Effector memory CD4-positive, alpha-beta T cell (primary cell): ENCODE results near the gene ELK4.

Source experiments
- DNase-seq, 3 donors: peaks; one replicate each; pipeline ENCODE4 v3.0.0-alpha.2; 2020
- H3K27ac ChIP-seq: 2 replicates; pipeline ENCODE4 v1.7.0; 2013; ENCODE audit warnings: mild to moderate bottlenecking, low read length, moderate library complexity; ENCODE audit not compliant: insufficient read depth, poor library complexity, severe bottlenecking
- H3K27me3 ChIP-seq: replicated peaks from 2 replicates; pipeline ENCODE4 v1.7.0; 2013; ENCODE audit warnings: mild to moderate bottlenecking, low read length; ENCODE audit not compliant: insufficient read depth, control insufficient read depth, poor library complexity, severe bottlenecking
- H3K36me3 ChIP-seq: 2 replicates; pipeline ENCODE4 v1.7.0; 2013; ENCODE audit warnings: mild to moderate bottlenecking, low read length, moderate library complexity; ENCODE audit not compliant: control insufficient read depth, insufficient read depth
- H3K4me1 ChIP-seq: 2 replicates; pipeline ENCODE4 v1.7.0; 2013; ENCODE audit warnings: low read length, mild to moderate bottlenecking; ENCODE audit not compliant: control insufficient read depth, insufficient read depth, poor library complexity, severe bottlenecking
- H3K4me3 ChIP-seq: 2 replicates; pipeline ENCODE4 v1.7.0; 2013; ENCODE audit warnings: low read length, low read depth, mild to moderate bottlenecking; ENCODE audit not compliant: insufficient read depth, poor library complexity, severe bottlenecking
- H3K9me3 ChIP-seq: 2 replicates; pipeline ENCODE4 v1.7.0; 2013; ENCODE audit warnings: mild to moderate bottlenecking, low read length, moderate library complexity; ENCODE audit not compliant: control insufficient read depth

Gene ELK4

DNA sequence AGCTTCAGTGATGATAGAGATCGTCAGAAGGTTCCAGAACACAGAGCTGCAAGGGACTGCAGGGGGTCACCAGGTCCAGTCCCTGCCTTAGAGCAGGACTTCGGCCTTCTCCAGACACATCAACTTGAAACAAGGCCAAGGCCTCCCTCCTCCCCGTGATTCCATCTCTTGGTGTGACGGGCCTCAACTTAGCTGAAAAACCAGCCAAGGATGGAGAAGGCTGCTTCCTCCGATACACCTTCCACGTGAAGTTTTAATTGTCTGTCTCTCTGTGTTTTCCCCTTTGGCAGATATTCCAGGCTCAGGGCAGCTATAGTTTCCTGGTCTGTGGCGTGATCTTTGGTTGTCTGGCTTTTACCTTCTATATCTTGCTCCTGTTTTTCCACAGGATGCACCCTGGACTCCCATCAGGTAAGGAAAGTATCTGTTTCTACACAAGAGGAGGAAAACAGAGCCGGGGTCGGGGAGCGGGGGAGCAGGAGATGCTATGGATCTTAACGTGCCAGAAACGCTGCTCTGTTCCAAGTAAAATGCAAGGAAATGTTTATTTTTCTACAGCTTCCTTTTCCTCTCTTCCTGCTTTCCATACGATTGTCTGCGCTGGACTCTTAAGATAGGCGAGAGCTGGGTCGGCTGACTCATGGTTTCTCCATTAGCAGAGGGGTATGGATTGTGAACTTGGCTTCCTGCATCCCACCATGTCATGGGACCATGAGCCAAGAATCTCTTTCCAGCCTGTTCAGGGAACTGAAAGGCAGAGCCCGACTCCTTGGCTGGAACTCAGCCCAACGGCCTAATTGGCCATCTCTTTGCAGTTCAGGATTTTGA is 32.8 kb downstream of the ELK4 start:
- H3K4me3 ChIP-seq, result no peak overlapping the region
- no peaks in the 10 kb centered on the region for H3K4me1 ChIP-seq
- H3K9me3 ChIP-seq, result no peaks in the 10 kb centered on the region
- H3K36me3 ChIP-seq, result peaks cover 16% of the 10 kb centered on the region
- no peak overlapping the region for H3K27ac ChIP-seq
- no peak for DNase-seq
- H3K27me3 ChIP-seq, result no peaks in the 10 kb centered on the region

GRCh38 chr1:205597691-205598314 is 34.0 kb downstream of the ELK4 start:
- H3K27me3 ChIP-seq, result no peaks in the 10 kb centered on the region
- H3K9me3 ChIP-seq, result no peaks in the 10 kb centered on the region
- H3K4me1 ChIP-seq, result no peaks in the 10 kb centered on the region
- H3K4me3 ChIP-seq, result no peak overlapping the region
- H3K36me3 ChIP-seq, result peaks cover 16% of the 10 kb centered on the region
- DNase-seq, result no peak
- no peak overlapping the region for H3K27ac ChIP-seq

- Histone ChIP-seq H3K4me1 (peaks cover 4% of the 10 kb centered on the region), H3K27me3 (no peaks in the 10 kb centered on the region), H3K9me3 (no peaks in the 10 kb centered on the region), H3K27ac (no peak overlapping the region), H3K4me3 (no peak overlapping the region), H3K36me3 (peaks cover 16% of the 10 kb centered on the region)
- no peak for DNase-seq
These were observed 34.9 kb downstream of the ELK4 start for GRCh38 chr1:205596876-205597275.

DNA sequence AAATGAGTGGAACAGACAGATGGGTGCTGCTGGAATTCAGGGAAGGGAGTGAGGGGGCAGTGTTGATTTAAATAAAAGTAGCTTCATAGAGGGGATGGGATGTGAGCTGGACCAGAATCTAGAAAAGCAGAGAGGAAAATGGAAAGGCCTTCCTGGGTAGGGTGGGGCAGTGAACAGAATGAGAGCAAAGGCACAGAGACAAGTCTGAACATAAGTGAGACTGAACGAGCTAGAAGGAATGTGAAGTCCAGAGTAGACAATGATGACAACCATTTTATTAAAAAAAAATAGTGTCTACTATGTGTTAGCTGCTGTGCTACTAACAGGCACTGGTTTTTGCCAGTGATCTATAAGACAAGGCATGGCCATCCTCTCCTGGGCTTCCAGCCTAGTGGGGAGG is 36.0 kb downstream of the ELK4 start:
- Histone ChIP-seq H3K27me3 (no peaks in the 10 kb centered on the region), H3K36me3 (peaks cover 16% of the 10 kb centered on the region), H3K4me1 (peaks cover 4% of the 10 kb centered on the region), H3K4me3 (no peak overlapping the region), H3K9me3 (no peaks in the 10 kb centered on the region), H3K27ac (no peak overlapping the region)
- no peak for DNase-seq

GRCh38 chr1:205595435-205595834 is 36.4 kb downstream of the ELK4 start:
- H3K4me1 ChIP-seq, result peaks cover 4% of the 10 kb centered on the region
- no peak for DNase-seq
- H3K36me3 ChIP-seq, result peaks cover 16% of the 10 kb centered on the region
- no peak overlapping the region for H3K4me3 ChIP-seq
- no peak overlapping the region for H3K27ac ChIP-seq
- no peaks in the 10 kb centered on the region for H3K9me3 ChIP-seq
- H3K27me3 ChIP-seq, result no peaks in the 10 kb centered on the region

DNA sequence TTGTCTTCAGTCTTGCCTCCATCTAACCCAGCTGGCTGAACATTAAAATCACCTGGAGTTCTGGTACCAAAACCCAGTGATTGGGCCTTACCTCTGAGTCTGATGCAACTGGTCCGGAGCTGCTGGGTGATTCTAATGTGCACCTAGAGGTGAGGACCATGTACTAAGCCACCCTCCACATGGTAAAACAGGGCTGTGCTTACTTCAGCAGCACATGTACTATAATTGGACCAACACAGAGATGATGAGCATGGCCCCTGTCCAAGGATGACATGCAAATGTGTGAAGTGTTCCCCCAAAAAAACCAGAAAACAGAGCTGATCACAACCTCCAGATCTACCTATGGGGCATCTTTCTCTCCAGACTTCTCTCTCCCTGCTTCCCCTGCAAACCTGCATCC is 37.0 kb downstream of the ELK4 start:
- H3K27me3 ChIP-seq, result no peaks in the 10 kb centered on the region
- H3K27ac ChIP-seq, result no peak overlapping the region
- no peak overlapping the region for H3K4me3 ChIP-seq
- H3K4me1 ChIP-seq, result peaks cover 4% of the 10 kb centered on the region
- no peaks in the 10 kb centered on the region for H3K9me3 ChIP-seq
- H3K36me3 ChIP-seq, result peaks cover 11% of the 10 kb centered on the region
- DNase-seq, result no peak

DNA sequence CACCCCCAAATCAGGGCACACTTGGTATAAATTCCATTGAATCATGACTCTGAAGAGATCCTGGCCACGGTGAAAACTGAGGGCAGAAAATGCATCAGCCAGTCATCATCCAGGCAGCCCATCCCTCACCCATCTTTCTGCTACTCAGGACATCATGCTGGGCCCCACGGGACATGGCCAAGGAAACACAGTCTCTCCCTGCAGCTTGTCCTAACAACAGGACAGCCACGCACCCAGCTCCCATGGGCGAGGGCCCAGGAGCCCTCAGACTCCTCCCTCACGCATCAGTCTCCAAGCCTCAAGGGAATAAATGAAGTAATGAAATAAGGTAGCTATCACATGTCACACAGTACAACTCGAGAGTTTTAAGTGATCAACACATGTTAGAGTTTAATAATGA is 37.8 kb downstream of the ELK4 start:
- Histone ChIP-seq H3K4me1 (peaks cover 4% of the 10 kb centered on the region), H3K27me3 (no peaks in the 10 kb centered on the region), H3K4me3 (no peak overlapping the region), H3K36me3 (peaks cover 4% of the 10 kb centered on the region), H3K27ac (no peak overlapping the region), H3K9me3 (no peaks in the 10 kb centered on the region)
- DNase-seq, result no peak

DNA sequence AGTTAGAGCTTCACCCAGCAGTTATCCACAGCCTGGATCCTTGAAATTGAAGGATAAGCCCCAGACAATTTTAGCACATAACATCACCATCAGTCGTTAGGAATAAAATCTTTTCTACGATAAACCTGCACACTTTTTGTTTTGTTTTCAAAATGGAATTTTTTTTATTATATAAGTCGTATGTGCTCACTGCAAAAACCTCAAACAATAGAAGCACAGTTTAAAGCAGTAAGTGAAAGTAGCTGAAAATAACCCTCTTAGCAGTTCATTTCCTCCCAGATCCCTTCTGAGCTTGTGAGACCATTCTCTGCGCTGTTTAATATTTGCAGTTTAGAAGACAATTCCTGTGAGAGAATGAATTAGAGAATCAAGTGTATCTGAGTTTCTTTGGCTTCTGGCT is 38.3 kb downstream of the ELK4 start:
- Histone ChIP-seq H3K4me1 (peaks cover 4% of the 10 kb centered on the region), H3K27me3 (no peaks in the 10 kb centered on the region), H3K27ac (peak overlapping the region; percentile 41), H3K4me3 (no peak overlapping the region), H3K9me3 (no peaks in the 10 kb centered on the region), H3K36me3 (no peaks in the 10 kb centered on the region)
- DNase-seq, result no peak

DNA sequence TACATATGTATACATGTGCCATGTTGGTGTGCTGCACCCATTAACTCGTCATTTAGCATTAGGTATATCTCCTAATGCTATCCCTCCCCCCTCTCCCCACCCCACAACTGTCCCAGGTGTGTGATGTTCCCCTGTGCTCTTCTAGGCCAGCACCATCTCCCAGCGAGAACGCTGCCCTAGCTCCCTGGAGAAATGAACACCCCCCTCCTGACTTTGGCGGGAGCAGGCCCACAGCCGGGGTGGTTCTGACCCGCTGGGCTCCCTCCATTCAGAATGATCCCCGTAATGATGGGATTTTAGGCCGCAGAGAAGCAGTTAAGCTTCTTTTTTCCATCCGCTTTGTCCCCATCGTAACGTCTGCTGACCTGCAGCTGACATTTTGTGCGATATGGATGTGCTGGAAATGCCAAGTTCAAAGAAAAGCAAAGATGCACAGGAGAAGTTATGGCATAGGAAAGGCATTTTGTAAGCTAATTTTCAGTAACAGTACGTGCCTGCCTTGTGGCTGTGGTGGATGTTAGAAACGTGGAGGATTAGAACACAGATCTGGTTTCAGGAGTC is 39.3 kb downstream of the ELK4 start:
- Histone ChIP-seq H3K36me3 (no peaks in the 10 kb centered on the region), H3K4me1 (peaks cover 4% of the 10 kb centered on the region), H3K27me3 (no peaks in the 10 kb centered on the region), H3K27ac (no peak overlapping the region), H3K9me3 (no peaks in the 10 kb centered on the region), H3K4me3 (no peak overlapping the region)
- DNase-seq, result no peak
